H1 (cell line): ENCODE results near the gene TMEM258. TPM values are rescaled to one million over a fixed set of nuclear protein-coding genes. Genes with fewer than 3 reads are reported as not detected.

Experiments
- CTCF ChIA-PET: fragments of 300-600 bp; sonication (Branson Sonifier 250); formaldehyde crosslinking; loops from one replicate; lab custom pipeline; 2021; ENCODE audit not compliant: partially characterized antibody; lab: Charles Lee
- POLR2A ChIA-PET: fragments of 300-600 bp; sonication (Branson Sonifier 250); formaldehyde crosslinking; loops from one replicate; lab custom pipeline; 2021; ENCODE audit warnings: inconsistent platforms; ENCODE audit not compliant: partially characterized antibody; lab: Charles Lee
- DNase-seq, 2 experiments: peaks; one replicate each; pipeline versions ENCODE4 v3.0.0 to v3.0.0-alpha.2; 2010 to 2022; ENCODE audit warnings: low spot score in 2 of 2, low read depth in 1 of 2, mixed read lengths in 1 of 2
- FAIRE-seq: peaks from 2 replicates; lab custom pipeline; 2011; peaks lifted over from hg19 to GRCh38; lab: Jason Lieb, UNC
- H2AFZ ChIP-seq: 2 replicates; pipeline ENCODE4 v1.8.1; 2012; ENCODE audit warnings: low read length, inconsistent platforms
- H2AK5ac ChIP-seq: 2 replicates; pipeline ENCODE4 v1.6.1; 2013; ENCODE audit warnings: low read depth, low read length
- H2BK120ac ChIP-seq: replicated peaks from 2 replicates; pipeline ENCODE3; 2013; ENCODE audit warnings: low read depth, low read length, inconsistent platforms
- H2BK12ac ChIP-seq: 2 replicates; pipeline ENCODE4 v1.6.1; 2013; ENCODE audit warnings: low read depth, low read length
- H2BK15ac ChIP-seq: 2 replicates; pipeline ENCODE4 v1.6.1; 2013; ENCODE audit warnings: low read length
- H2BK20ac ChIP-seq: 2 replicates; pipeline ENCODE4 v1.6.1; 2013; ENCODE audit warnings: low read length
- H2BK5ac ChIP-seq: 2 replicates; pipeline ENCODE4 v1.6.1; 2013; ENCODE audit warnings: low read depth, low read length
- H3K14ac ChIP-seq: 2 replicates; pipeline ENCODE4 v1.6.1; 2013; ENCODE audit warnings: inconsistent platforms; ENCODE audit not compliant: insufficient read length
- H3K18ac ChIP-seq: 2 replicates; pipeline ENCODE4 v1.6.1; 2013; ENCODE audit warnings: low read length; ENCODE audit errors: extremely low read depth
- H3K23ac ChIP-seq: 2 replicates; pipeline ENCODE4 v1.6.1; 2013; ENCODE audit warnings: inconsistent platforms; ENCODE audit not compliant: insufficient read length
- H3K23me2 ChIP-seq: 2 replicates; pipeline ENCODE4 v1.6.1; 2013; ENCODE audit warnings: low read depth, low read length
- H3K27ac ChIP-seq: 2 replicates; pipeline ENCODE4 v1.6.1; 2011; ENCODE audit warnings: low read depth, low read length, inconsistent platforms
- H3K27me3 ChIP-seq, 4 experiments: replicated peaks in 1 of 4; 1 replicate in 1 of 4; 2 replicates in 3 of 4; pipeline versions ENCODE4 v1.6.1 to v1.8.1; 2011 to 2013; ENCODE audit warnings: low read length in 3 of 4, mild to moderate bottlenecking in 3 of 4, inconsistent platforms in 2 of 4, mixed read lengths in 2 of 4, moderate library complexity in 1 of 4; ENCODE audit not compliant: control insufficient read depth in 3 of 4, insufficient read depth in 3 of 4; ENCODE audit errors: extremely low read depth in 1 of 4
- H3K36me3 ChIP-seq, 4 experiments: 2 replicates each; pipeline versions ENCODE4 v1.6.1 to v1.8.1; 2011 to 2013; ENCODE audit warnings: mild to moderate bottlenecking in 4 of 4, low read length in 3 of 4, moderate library complexity in 2 of 4, control low read depth in 1 of 4, inconsistent platforms in 1 of 4; ENCODE audit not compliant: insufficient read depth in 4 of 4, control insufficient read depth in 2 of 4
- H3K4ac ChIP-seq: replicated peaks from 2 replicates; pipeline ENCODE3; 2013; ENCODE audit warnings: low read length, low read depth, mixed read lengths, inconsistent platforms; ENCODE audit not compliant: insufficient read length
- H3K4me1 ChIP-seq, 4 experiments: replicated peaks in 1 of 4; 1 replicate in 1 of 4; 2 replicates in 3 of 4; pipeline versions ENCODE4 v1.6.1 to v1.8.1; 2011 to 2013; ENCODE audit warnings: low read length in 3 of 4, inconsistent platforms in 2 of 4, mixed read lengths in 1 of 4; ENCODE audit not compliant: insufficient read depth in 4 of 4, control insufficient read depth in 3 of 4
- H3K4me2 ChIP-seq, 2 experiments: 2 replicates each; pipeline versions ENCODE4 v1.6.1 to v1.8.1; 2011 to 2013; ENCODE audit warnings: low read depth in 2 of 2, low read length in 2 of 2, control low read depth in 1 of 2, inconsistent platforms in 1 of 2, mild to moderate bottlenecking in 1 of 2; ENCODE audit not compliant: insufficient read depth in 1 of 2
- H3K4me3 ChIP-seq, 4 experiments: fragments of 200-600, 300-600 bp in 1 of 4; sonication (generic), shearing (Covaris generic), sonication (Bioruptor Twin) in 1 of 4; 2 replicates each; pipeline versions ENCODE4 v1.5.1 to v1.8.1; 2011 to 2016; ENCODE audit warnings: low read length in 4 of 4, low read depth in 3 of 4, control low read depth in 2 of 4, inconsistent platforms in 2 of 4, mild to moderate bottlenecking in 2 of 4, mixed read lengths in 1 of 4, moderate library complexity in 1 of 4; ENCODE audit not compliant: insufficient read depth in 2 of 4; ENCODE audit errors: extremely low read depth in 1 of 4
- H3K56ac ChIP-seq: replicated peaks from 2 replicates; pipeline ENCODE3; 2013; ENCODE audit warnings: low read depth, mild to moderate bottlenecking, mixed read lengths, low read length, inconsistent platforms; ENCODE audit not compliant: insufficient read length
- H3K79me1 ChIP-seq: 2 replicates; pipeline ENCODE4 v1.6.1; 2013; ENCODE audit warnings: low read depth, low read length, control low read depth
- H3K79me2 ChIP-seq, 2 experiments: 2 replicates each; pipeline versions ENCODE4 v1.6.1 to v1.8.1; 2012 to 2013; ENCODE audit warnings: low read length in 2 of 2, mild to moderate bottlenecking in 2 of 2, inconsistent platforms in 1 of 2; ENCODE audit not compliant: insufficient read depth in 2 of 2, control insufficient read depth in 1 of 2
- H3K9ac ChIP-seq, 4 experiments: replicated peaks in 1 of 4; 1 replicate in 1 of 4; 2 replicates in 3 of 4; pipeline versions ENCODE4 v1.6.1 to v1.8.1; 2011 to 2013; ENCODE audit warnings: low read depth in 3 of 4, low read length in 3 of 4, control low read depth in 2 of 4, mild to moderate bottlenecking in 2 of 4, moderate library complexity in 2 of 4, inconsistent platforms in 1 of 4; ENCODE audit errors: extremely low read depth in 1 of 4
- H3K9me3 ChIP-seq, 2 experiments: 2 replicates each; pipeline versions ENCODE4 v1.6.1 to v1.8.1; 2012 to 2013; ENCODE audit warnings: mild to moderate bottlenecking in 2 of 2, moderate library complexity in 2 of 2, control low read depth in 1 of 2, inconsistent platforms in 1 of 2, low read depth in 1 of 2, low read length in 1 of 2, mixed read lengths in 1 of 2; ENCODE audit not compliant: insufficient read depth in 2 of 2
- H4K20me1 ChIP-seq, 2 experiments: replicated peaks in 1 of 2; 2 replicates each; pipeline versions ENCODE3 to v1.8.1; 2011 to 2013; ENCODE audit warnings: inconsistent platforms in 2 of 2, low read length in 2 of 2, mild to moderate bottlenecking in 1 of 2; ENCODE audit not compliant: insufficient read depth in 2 of 2, control insufficient read depth in 1 of 2
- H4K5ac ChIP-seq: 2 replicates; pipeline ENCODE4 v1.6.1; 2013; ENCODE audit warnings: low read length, low read depth, mixed read lengths, inconsistent platforms; ENCODE audit not compliant: insufficient read length
- H4K8ac ChIP-seq: 2 replicates; pipeline ENCODE4 v1.8.0; 2013; ENCODE audit warnings: mild to moderate bottlenecking, moderate library complexity, low read length, inconsistent platforms; ENCODE audit not compliant: insufficient read depth; ENCODE audit errors: extremely low read depth
- H4K91ac ChIP-seq: replicated peaks from 2 replicates; pipeline ENCODE3; 2013; ENCODE audit warnings: low read length, mixed read lengths, inconsistent platforms; ENCODE audit not compliant: insufficient read length
- ASH2L ChIP-seq: fragments of 200-600, 300-600 bp; sonication (generic); IDR thresholded peaks from one replicate; pipeline ENCODE4 v1.7.1; 2017; ENCODE audit warnings: low read length
- CBX5 ChIP-seq: fragments of 300-800, 300-1000 bp; sonication (generic); IDR thresholded peaks from 2 replicates; pipeline ENCODE4 v1.7.1; 2016; ENCODE audit warnings: antibody characterized with exemption, low read length, low read depth
- CBX8 ChIP-seq: fragments of 300-800, 300-1000 bp; sonication (generic); IDR thresholded peaks from 2 replicates; pipeline ENCODE4 v1.7.1; 2016; ENCODE audit warnings: low read depth, low read length, borderline replicate concordance
- EGR1 ChIP-seq: IDR thresholded peaks from 2 replicates; pipeline ENCODE4 v1.6.1; 2011; ENCODE audit warnings: low read depth, low read length, borderline replicate concordance
- KDM5A ChIP-seq: fragments of 200-600 bp; IDR thresholded peaks from 2 replicates; pipeline ENCODE4 v1.7.1; 2012; ENCODE audit warnings: mild to moderate bottlenecking, low read length, inconsistent platforms, mixed read lengths
- MAX ChIP-seq: IDR thresholded peaks from 2 replicates; pipeline ENCODE4 v1.6.1; 2012; ENCODE audit warnings: inconsistent platforms
- POU5F1 ChIP-seq: IDR thresholded peaks from 2 replicates; pipeline ENCODE4 v1.6.1; 2011; ENCODE audit warnings: low read depth, mild to moderate bottlenecking, low read length, moderate library complexity
- RXRA ChIP-seq: IDR thresholded peaks from 2 replicates; pipeline ENCODE4 v1.6.1; 2011; ENCODE audit warnings: low read depth, mild to moderate bottlenecking, low read length, moderate library complexity; ENCODE audit not compliant: insufficient read depth
- SP2 ChIP-seq: IDR thresholded peaks from 2 replicates; pipeline ENCODE4 v1.6.1; 2012; ENCODE audit warnings: mild to moderate bottlenecking, low read length, inconsistent platforms
- TAF7 ChIP-seq: optimal IDR thresholded peaks from 2 replicates; pipeline ENCODE3; 2011; ENCODE audit warnings: low read depth, mild to moderate bottlenecking, inconsistent platforms, low read length, moderate library complexity, borderline replicate concordance
- ZNF274 ChIP-seq: IDR thresholded peaks from 2 replicates; pipeline ENCODE4 v1.7.0; 2012; ENCODE audit warnings: low read length, borderline replicate concordance; ENCODE audit errors: extremely low read depth
- WGBS, 2 experiments: shearing (Covaris generic) in 1 of 2; methylation state at CpG; one replicate each; pipeline versions ENCODE4 v1.1.6 to v1.1.7; 2013 to 2015; ENCODE audit warnings: low lambda C conversion rate in 2 of 2, mixed read lengths in 2 of 2, inconsistent platforms in 1 of 2, low coverage in 1 of 2, missing lambda C conversion rate in 1 of 2; ENCODE audit not compliant: insufficient replicate concordance in 2 of 2, insufficient coverage in 1 of 2, insufficient read length in 1 of 2; ENCODE audit errors: extremely low coverage in 1 of 2, missing lambda C conversion rate in 1 of 2; 5-methylcytosine and 5-hydroxymethylcytosine counted together
- polyA plus RNA-seq, 7 experiments: library from polyadenylated mRNA; depleted of rRNA in 3 of 7; stranded (reverse) in 5 of 7; unstranded in 2 of 7; fragments of >200 nt in 5 of 7; fragments of 200-250 nt in 2 of 7; gene quantifications; 1 replicate in 5 of 7; 2 replicates in 1 of 7; 4 replicates in 1 of 7; pipeline versions ENCODE4 v1.2.1 to v1.2.3, GENCODE V29; 2011 to 2013; ENCODE audit warnings: missing spikeins in 2 of 7, mixed read lengths in 2 of 7
- total RNA-seq: library from RNA; stranded (reverse); fragmentation: NEBNext Ultra II Directional; extraction: Animal tissue kit (Norgen Biotek cat#: 25700); gene quantifications from 2 replicates; pipeline ENCODE4 v1.2.1, GENCODE V29; 2021

TMEM258 gene
- total and polyA plus RNA-seq, 2 of the 8 experiments (the other 6 are each of a cell fraction or from before 2014, with no cell fraction given) = 186 to 759 TPM

GRCh38 chr11:61838501-61838900 is 46.1 kb upstream of the TMEM258 start:
- H3K4me1 ChIP-seq = peaks cover 7 to 13% (median 10%) of the 10 kb centered on the region in 4 experiments
- H3K56ac ChIP-seq = no peak overlapping the region
- no peak overlapping the region for H4K5ac ChIP-seq
- H3K9me3 ChIP-seq = no peaks in the 10 kb centered on the region
- H4K20me1 ChIP-seq = peaks cover 14 to 26% of the 10 kb centered on the region in 2 experiments
- no peak overlapping the region for H2BK20ac ChIP-seq
- H2AK5ac ChIP-seq = no peak overlapping the region
- CTCF ChIA-PET = interaction anchor here (1.1 kb wide), 1 partner anchor 37 kb away, joined by 3 read pairs; no protein-coding TSS in a partner anchor
- H3K4me3 ChIP-seq = no peak overlapping the region
- 93% methylated on average over 5 of the region's 5 CpGs; no CpG with 5 or more reads in 1 of the 2 experiments for WGBS, 2 experiments
- H3K23me2 ChIP-seq = no peaks in the 10 kb centered on the region
- peaks cover 32 to 63% (median 53%) of the 10 kb centered on the region in 4 experiments for H3K36me3 ChIP-seq
- H4K8ac ChIP-seq = peak overlapping the region; percentile 11; the same call in 1 of the 2 replicates
- H2BK5ac ChIP-seq = no peak overlapping the region
- H3K14ac ChIP-seq = no peak overlapping the region
- H2AFZ ChIP-seq = no peak overlapping the region
- TF ChIP-seq ZNF274 (no peak), MAX (no peak), TAF7 (no peak), CBX8 (no peak), SP2 (no peak), CBX5 (no peak), KDM5A (no peak), POU5F1 (no peak), EGR1 (no peak), RXRA (no peak), ASH2L (no peak)
- TF ChIP-seq, all 59 proteins: peak for 0
- Histone ChIP-seq H2BK12ac (no peak overlapping the region), H2BK120ac (no peak overlapping the region), H3K79me2 (peaks cover 0 to 41% of the 10 kb centered on the region in 2 experiments; a peak in 2 of 4 replicates), H3K4ac (no peak overlapping the region), H3K9ac (no peak overlapping the region), H3K4me2 (no peak overlapping the region), H3K79me1 (peaks cover 14% of the 10 kb centered on the region; the same call in 1 of the 2 replicates), H2BK15ac (no peak overlapping the region), H3K27ac (no peak overlapping the region), H3K18ac (no peak overlapping the region), H4K91ac (no peak overlapping the region), H3K23ac (no peak overlapping the region), H3K27me3 (no peaks in the 10 kb centered on the region; a peak in 1 of 7 replicates)
- POLR2A ChIA-PET = interaction anchor here (1.0 to 2.7 kb wide), 4 partner anchors 8 to 46 kb away, joined by 3 to 9 read pairs (median 5); partner anchors contain the start of genes FEN1 and TMEM258
- FAIRE-seq (no peak), DNase-seq (no peak)
